Measurements from ENCODE around the gene PTGER4. TPM values are rescaled to one million over a fixed set of nuclear protein-coding genes. Genes with fewer than 3 reads are reported as not detected.
"Not testable (repeated sequence)": the region's sequence is repeated elsewhere in the genome, so short reads cannot be mapped to it uniquely, and the experiment has no call there.

PTGER4 gene
- total and polyA plus RNA-seq, 4 donors, result 4.3 to 13.9 (median 9.6) TPM

DNA sequence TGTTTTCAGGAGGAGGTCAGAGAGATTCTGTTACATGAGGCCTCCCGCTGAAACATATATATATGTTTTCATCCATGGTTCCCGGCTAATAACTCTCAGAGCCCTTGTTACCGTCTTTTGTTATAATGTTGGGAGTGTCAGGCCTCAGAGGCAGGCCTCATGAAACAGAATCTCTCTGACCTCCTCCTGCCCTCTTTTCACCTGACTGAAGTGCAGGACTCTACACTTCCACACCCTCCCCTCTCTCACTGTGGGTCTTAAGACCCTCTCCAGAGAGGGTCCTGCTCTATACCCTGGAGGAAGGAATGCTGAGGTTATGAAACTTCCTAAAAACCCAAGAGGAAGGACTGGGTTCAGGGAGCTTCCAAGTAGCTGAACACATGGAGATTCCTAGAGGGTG is 28.5 kb upstream of the PTGER4 start:
- H3K36me3 ChIP-seq (ENCODE audit: control insufficient read depth, insufficient read depth, low read length), result no peaks in the 10 kb centered on the region
- no peak for DNase-seq (ENCODE audit: low read depth in 4 of 6, low spot score in 6 of 6)
- no CpG with 5 or more reads among the region's 3 CpGs for WGBS (ENCODE audit: insufficient coverage)

GRCh38 chr5:40652441-40653220 is 27.1 kb upstream of the PTGER4 start:
- no peaks in the 10 kb centered on the region for H3K36me3 ChIP-seq (ENCODE audit: control insufficient read depth, insufficient read depth, low read length)
- no peaks in the 10 kb centered on the region for H3K4me1 ChIP-seq (ENCODE audit: control insufficient read depth, insufficient read depth, low read length)
- no peak for DNase-seq (ENCODE audit: low read depth in 4 of 6, low spot score in 6 of 6)
- no peaks in the 10 kb centered on the region for H3K27me3 ChIP-seq (ENCODE audit: control insufficient read depth, insufficient read depth, low read length)
- H3K27ac ChIP-seq (ENCODE audit: low read depth, low read length), result no peak overlapping the region
- 80% methylated on average over 7 of the region's 8 CpGs for WGBS (ENCODE audit: insufficient coverage)
- H3K9me3 ChIP-seq (ENCODE audit: control insufficient read depth, insufficient read depth, low read length), result no peaks in the 10 kb centered on the region
- H3K4me3 ChIP-seq (ENCODE audit: low read depth, low read length), result no peak overlapping the region

More for the DNA sequence above, 28.5 kb upstream of the PTGER4 start:
- Histone ChIP-seq H3K4me3 (ENCODE audit: low read depth, low read length) (no peak overlapping the region), H3K27ac (ENCODE audit: low read depth, low read length) (no peak overlapping the region), H3K27me3 (ENCODE audit: control insufficient read depth, insufficient read depth, low read length) (no peaks in the 10 kb centered on the region), H3K9me3 (ENCODE audit: control insufficient read depth, insufficient read depth, low read length) (no peaks in the 10 kb centered on the region), H3K4me1 (ENCODE audit: control insufficient read depth, insufficient read depth, low read length) (no peaks in the 10 kb centered on the region)

- Histone ChIP-seq H3K36me3 (ENCODE audit: control insufficient read depth, insufficient read depth, low read length) (no peaks in the 10 kb centered on the region), H3K27ac (ENCODE audit: low read depth, low read length) (no peak overlapping the region), H3K4me1 (ENCODE audit: control insufficient read depth, insufficient read depth, low read length) (no peaks in the 10 kb centered on the region), H3K4me3 (ENCODE audit: low read depth, low read length) (no peak overlapping the region), H3K27me3 (ENCODE audit: control insufficient read depth, insufficient read depth, low read length) (no peaks in the 10 kb centered on the region), H3K9me3 (ENCODE audit: control insufficient read depth, insufficient read depth, low read length) (no peaks in the 10 kb centered on the region)
- DNase-seq (ENCODE audit: low read depth in 4 of 6, low spot score in 6 of 6), result no peak
- WGBS (ENCODE audit: insufficient coverage), result 90% methylated on average over 2 of the region's 4 CpGs
Observed at GRCh38 chr5:40653221-40654022, 26.3 kb upstream of the PTGER4 start.

DNA sequence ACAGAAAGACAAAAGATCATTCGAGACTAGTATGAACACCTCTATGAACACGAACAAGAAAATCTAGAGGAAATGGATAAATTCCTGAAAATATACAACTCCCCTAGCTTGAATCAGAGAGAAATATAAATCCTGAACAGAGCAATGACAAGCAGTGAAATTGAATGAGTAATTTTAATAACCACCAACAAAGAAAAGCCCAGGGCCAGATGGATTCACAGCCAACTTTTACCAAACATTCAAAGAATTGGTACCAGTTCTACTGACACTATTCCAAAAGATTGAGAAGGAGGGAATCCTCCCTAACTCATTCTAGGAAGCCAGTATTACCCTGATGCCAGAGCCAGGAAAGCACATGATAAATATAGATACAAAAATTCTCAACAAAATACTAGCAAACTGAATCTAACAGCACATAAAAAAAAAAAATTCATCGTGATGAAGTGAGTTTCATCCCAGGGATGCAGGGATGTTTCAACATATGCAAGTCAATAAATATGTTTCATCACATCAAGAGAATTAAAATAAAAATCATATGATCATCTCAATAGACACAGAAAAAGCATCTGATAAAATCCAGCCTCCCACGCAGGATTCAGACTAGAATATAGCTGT is 25.2 kb upstream of the PTGER4 start:
- no peaks in the 10 kb centered on the region for H3K36me3 ChIP-seq (ENCODE audit: control insufficient read depth, insufficient read depth, low read length)
- H3K27me3 ChIP-seq (ENCODE audit: control insufficient read depth, insufficient read depth, low read length), result no peaks in the 10 kb centered on the region
- WGBS (ENCODE audit: insufficient coverage), result no CpG with 5 or more reads among the region's 4 CpGs
- no peaks in the 10 kb centered on the region for H3K9me3 ChIP-seq (ENCODE audit: control insufficient read depth, insufficient read depth, low read length)
- no peak overlapping the region for H3K4me3 ChIP-seq (ENCODE audit: low read depth, low read length)
- H3K27ac ChIP-seq (ENCODE audit: low read depth, low read length), result no peak overlapping the region
- DNase-seq (ENCODE audit: low read depth in 4 of 6, low spot score in 6 of 6), result peak in 1 of 6 donors; percentile 24
- H3K4me1 ChIP-seq (ENCODE audit: control insufficient read depth, insufficient read depth, low read length), result no peaks in the 10 kb centered on the region

DNA sequence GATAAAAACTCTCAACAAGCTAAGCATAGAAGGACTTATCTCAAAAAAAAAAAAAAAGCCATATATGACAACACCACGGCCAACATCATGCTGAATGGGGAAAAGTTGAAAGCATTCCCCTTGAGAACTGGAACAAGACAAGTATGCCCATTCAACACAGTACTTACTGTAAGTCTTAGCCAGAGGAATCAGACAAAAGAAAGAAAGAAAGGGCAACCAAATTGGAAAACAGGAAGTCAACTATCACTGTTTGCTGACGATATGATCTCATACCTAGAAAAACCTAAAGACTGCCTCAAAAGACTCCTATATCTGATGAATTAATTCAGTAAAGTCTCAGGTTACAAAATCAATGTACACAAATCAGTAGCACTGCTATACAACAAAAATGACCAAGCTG is 24.6 kb upstream of the PTGER4 start:
- Histone ChIP-seq H3K4me1 (ENCODE audit: control insufficient read depth, insufficient read depth, low read length) (no peaks in the 10 kb centered on the region), H3K9me3 (ENCODE audit: control insufficient read depth, insufficient read depth, low read length) (no peaks in the 10 kb centered on the region), H3K27ac (ENCODE audit: low read depth, low read length) (no peak overlapping the region), H3K36me3 (ENCODE audit: control insufficient read depth, insufficient read depth, low read length) (no peaks in the 10 kb centered on the region), H3K4me3 (ENCODE audit: low read depth, low read length) (no peak overlapping the region), H3K27me3 (ENCODE audit: control insufficient read depth, insufficient read depth, low read length) (no peaks in the 10 kb centered on the region)
- no CpG with 5 or more reads among the region's 2 CpGs for WGBS (ENCODE audit: insufficient coverage)
- no peak for DNase-seq (ENCODE audit: low read depth in 4 of 6, low spot score in 6 of 6)

DNA sequence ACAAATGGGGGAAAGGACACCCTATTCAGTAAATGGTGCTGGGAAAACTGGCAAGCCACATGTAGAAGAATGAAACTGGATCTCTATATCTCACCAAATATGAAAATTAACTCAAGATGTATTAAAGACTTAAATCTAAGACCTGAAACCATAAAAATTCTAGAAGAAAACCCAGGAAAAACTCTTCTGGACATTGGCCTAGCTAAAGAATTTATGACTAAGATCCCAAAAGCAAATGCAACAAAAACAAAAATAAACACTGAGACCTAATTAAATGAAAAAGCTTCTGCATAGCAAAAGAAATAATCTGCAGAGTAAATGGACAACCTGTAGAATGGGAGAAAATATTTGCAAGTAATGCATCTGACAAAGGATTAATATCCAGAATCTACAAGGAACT is 23.6 kb upstream of the PTGER4 start:
- not testable (repeated sequence) for H3K36me3 ChIP-seq (ENCODE audit: control insufficient read depth, insufficient read depth, low read length); H3K4me1 ChIP-seq (ENCODE audit: control insufficient read depth, insufficient read depth, low read length); H3K27ac ChIP-seq (ENCODE audit: low read depth, low read length)

DNA sequence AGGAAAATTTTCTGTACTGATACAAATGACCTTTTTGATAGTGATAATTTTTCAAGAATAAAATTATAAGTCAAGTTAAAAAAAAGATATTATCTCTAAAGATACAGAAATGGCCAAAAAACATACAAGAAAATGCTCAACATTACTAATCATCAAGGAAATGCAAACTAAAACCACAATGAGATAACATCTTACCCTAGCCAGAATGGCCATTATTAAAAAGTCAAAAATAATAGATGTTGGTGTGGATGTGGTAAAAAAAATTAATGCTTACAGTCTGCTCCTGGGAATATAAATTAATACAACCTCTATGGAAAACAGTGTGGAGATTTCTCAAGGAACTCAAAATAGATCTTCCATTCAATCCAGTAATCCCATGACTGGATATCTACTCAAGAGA is 22.9 kb upstream of the PTGER4 start:
- Histone ChIP-seq H3K9me3 (ENCODE audit: control insufficient read depth, insufficient read depth, low read length) (no peaks in the 10 kb centered on the region), H3K4me3 (ENCODE audit: low read depth, low read length) (no peak overlapping the region), H3K36me3 (ENCODE audit: control insufficient read depth, insufficient read depth, low read length) (no peaks in the 10 kb centered on the region), H3K27ac (ENCODE audit: low read depth, low read length) (no peak overlapping the region), H3K27me3 (ENCODE audit: control insufficient read depth, insufficient read depth, low read length) (no peaks in the 10 kb centered on the region), H3K4me1 (ENCODE audit: control insufficient read depth, insufficient read depth, low read length) (no peaks in the 10 kb centered on the region)
- DNase-seq (ENCODE audit: low read depth in 4 of 6, low spot score in 6 of 6), result no peak

More for the DNA sequence above, 23.6 kb upstream of the PTGER4 start:
- DNase-seq (ENCODE audit: low read depth in 4 of 6, low spot score in 6 of 6); H3K4me3 ChIP-seq (ENCODE audit: low read depth, low read length); H3K9me3 ChIP-seq (ENCODE audit: control insufficient read depth, insufficient read depth, low read length); H3K27me3 ChIP-seq (ENCODE audit: control insufficient read depth, insufficient read depth, low read length): not testable (repeated sequence)

- Histone ChIP-seq H3K9me3 (ENCODE audit: control insufficient read depth, insufficient read depth, low read length) (no peaks in the 10 kb centered on the region), H3K27me3 (ENCODE audit: control insufficient read depth, insufficient read depth, low read length) (no peaks in the 10 kb centered on the region)
- 86% methylated on average over 2 of the region's 2 CpGs for WGBS (ENCODE audit: insufficient coverage)
Observed at GRCh38 chr5:40660751-40661150, 19.0 kb upstream of the PTGER4 start.

GRCh38 chr5:40665635-40666298 is 13.9 kb upstream of the PTGER4 start:
- 71% methylated on average over 2 of the region's 3 CpGs for whole genome bisulfite sequencing (ENCODE audit: insufficient coverage)
- Histone ChIP-seq H3K27ac (ENCODE audit: low read depth, low read length) (no peak overlapping the region), H3K4me3 (ENCODE audit: low read depth, low read length) (no peak overlapping the region), H3K36me3 (ENCODE audit: control insufficient read depth, insufficient read depth, low read length) (no peaks in the 10 kb centered on the region), H3K4me1 (ENCODE audit: control insufficient read depth, insufficient read depth, low read length) (no peaks in the 10 kb centered on the region), H3K9me3 (ENCODE audit: control insufficient read depth, insufficient read depth, low read length) (no peaks in the 10 kb centered on the region), H3K27me3 (ENCODE audit: control insufficient read depth, insufficient read depth, low read length) (no peaks in the 10 kb centered on the region)
- DNase-seq (ENCODE audit: low read depth in 4 of 6, low spot score in 6 of 6), result no peak

More at GRCh38 chr5:40660751-40661150, 19.0 kb upstream of the PTGER4 start:
- H3K36me3 ChIP-seq (ENCODE audit: control insufficient read depth, insufficient read depth, low read length), result no peaks in the 10 kb centered on the region
- no peaks in the 10 kb centered on the region for H3K4me1 ChIP-seq (ENCODE audit: control insufficient read depth, insufficient read depth, low read length)
- H3K27ac ChIP-seq (ENCODE audit: low read depth, low read length), result no peak overlapping the region
- no peak overlapping the region for H3K4me3 ChIP-seq (ENCODE audit: low read depth, low read length)
- no peak for DNase-seq (ENCODE audit: low read depth in 4 of 6, low spot score in 6 of 6)

Data from spinal cord (tissue), 10 donors.